CD14-positive monocyte (primary cell): ENCODE results near the gene MIGA2. TPM values are rescaled to one million over a fixed set of nuclear protein-coding genes. Genes with fewer than 3 reads are reported as not detected.

Source experiments
- DNase-seq, 3 donors: peaks; one replicate each; pipeline ENCODE4 v3.0.0-alpha.2; 2011 to 2022
- H2AFZ ChIP-seq: 2 replicates; pipeline ENCODE4 v1.6.0; 2012; ENCODE audit warnings: mild to moderate bottlenecking, low read depth, low read length, inconsistent platforms; ENCODE audit not compliant: insufficient read depth, poor library complexity, severe bottlenecking
- H3K27ac ChIP-seq, 2 donors: 1 replicate in 1 of 2; 2 replicates in 1 of 2; pipeline ENCODE4 v1.5.1; 2012 to 2013; ENCODE audit warnings: low read length in 2 of 2, control low read depth in 1 of 2, inconsistent platforms in 1 of 2, low read depth in 1 of 2, mild to moderate bottlenecking in 1 of 2
- H3K27me3 ChIP-seq, 2 donors: one replicate each; pipeline versions ENCODE4 v1.6.0 to v1.6.1; 2011 to 2013; ENCODE audit warnings: low read length in 2 of 2; ENCODE audit not compliant: control insufficient read depth in 2 of 2, insufficient read depth in 2 of 2
- H3K36me3 ChIP-seq, 2 donors: replicated peaks in 1 of 2; 1 replicate in 1 of 2; 2 replicates in 1 of 2; pipeline versions ENCODE4 v1.5.1 to v1.6.1; 2012 to 2013; ENCODE audit warnings: low read length in 2 of 2, control low read depth in 1 of 2, inconsistent platforms in 1 of 2, mild to moderate bottlenecking in 1 of 2; ENCODE audit not compliant: insufficient read depth in 2 of 2, control insufficient read depth in 1 of 2
- H3K4me1 ChIP-seq, 2 donors: 1 replicate in 1 of 2; 2 replicates in 1 of 2; pipeline versions ENCODE4 v1.5.1 to v1.6.1; 2012 to 2013; ENCODE audit warnings: low read length in 2 of 2, control low read depth in 1 of 2, inconsistent platforms in 1 of 2, mild to moderate bottlenecking in 1 of 2, moderate library complexity in 1 of 2; ENCODE audit not compliant: insufficient read depth in 2 of 2, control insufficient read depth in 1 of 2
- H3K4me2 ChIP-seq: replicated peaks from 2 replicates; pipeline ENCODE3; 2012; ENCODE audit warnings: low read length, moderate library complexity, mild to moderate bottlenecking; ENCODE audit not compliant: poor library complexity, severe bottlenecking; ENCODE audit errors: extremely low read depth
- H3K4me3 ChIP-seq, 3 experiments: fragments of 200-600 bp in 1 of 3; sonication (generic) in 1 of 3; replicated peaks in 1 of 3; 1 replicate in 2 of 3; 2 replicates in 1 of 3; pipeline ENCODE4 v1.5.1; 2011 to 2013; ENCODE audit warnings: low read length in 3 of 3, mild to moderate bottlenecking in 3 of 3, control low read depth in 2 of 3, low read depth in 2 of 3, inconsistent platforms in 1 of 3, moderate library complexity in 1 of 3
- H3K79me2 ChIP-seq: 2 replicates; pipeline ENCODE4 v1.6.0; 2012; ENCODE audit warnings: mild to moderate bottlenecking, control low read depth, inconsistent platforms, low read length, moderate library complexity; ENCODE audit not compliant: insufficient read depth
- H3K9ac ChIP-seq: 2 replicates; pipeline ENCODE4 v1.6.0; 2017; ENCODE audit warnings: low read length, mild to moderate bottlenecking; ENCODE audit not compliant: insufficient read depth, poor library complexity, severe bottlenecking
- H3K9me3 ChIP-seq, 2 donors: replicated peaks in 1 of 2; 1 replicate in 1 of 2; 2 replicates in 1 of 2; pipeline versions ENCODE4 v1.5.1 to v1.6.1; 2012 to 2013; ENCODE audit warnings: low read length in 2 of 2, control low read depth in 1 of 2; ENCODE audit not compliant: control insufficient read depth in 1 of 2, insufficient read depth in 1 of 2
- H4K20me1 ChIP-seq: 2 replicates; pipeline ENCODE4 v1.6.0; 2012; ENCODE audit warnings: mild to moderate bottlenecking, low read length, control low read depth, moderate library complexity; ENCODE audit not compliant: insufficient read depth
- H3K27ac Mint-ChIP-seq, 7 donors: one replicate each; pipeline ENCODE4 v1.8.0; 2020; ENCODE audit warnings: mild to moderate bottlenecking in 7 of 7, mixed read lengths in 7 of 7, moderate library complexity in 6 of 7, inconsistent platforms in 2 of 7
- H3K27me3 Mint-ChIP-seq, 3 donors: one replicate each; pipeline ENCODE4 v1.8.0; 2021 to 2022; ENCODE audit warnings: low read depth in 3 of 3, mild to moderate bottlenecking in 3 of 3, mixed read lengths in 3 of 3, moderate library complexity in 3 of 3, inconsistent platforms in 1 of 3
- H3K36me3 Mint-ChIP-seq, 2 donors: one replicate each; pipeline ENCODE4 v1.8.0; 2020; ENCODE audit warnings: mixed read lengths in 2 of 2, inconsistent platforms in 1 of 2, mild to moderate bottlenecking in 1 of 2
- H3K4me1 Mint-ChIP-seq: one replicate; pipeline ENCODE4 v1.8.0; 2020; ENCODE audit warnings: mild to moderate bottlenecking, mixed read lengths
- H3K4me3 Mint-ChIP-seq, 2 donors: one replicate each; pipeline ENCODE4 v1.8.0; 2020; ENCODE audit warnings: mild to moderate bottlenecking in 2 of 2, mixed read lengths in 2 of 2, moderate library complexity in 1 of 2
- H3K9me3 Mint-ChIP-seq, 7 donors: one replicate each; pipeline ENCODE4 v1.8.0; 2020 to 2022; ENCODE audit warnings: mixed read lengths in 7 of 7, mild to moderate bottlenecking in 6 of 7, moderate library complexity in 6 of 7, inconsistent platforms in 2 of 7
- WGBS: methylation state at CpG from one replicate; pipeline ENCODE4 v1.1.5; 2013; ENCODE audit warnings: missing lambda C conversion rate; ENCODE audit not compliant: insufficient coverage; 5-methylcytosine and 5-hydroxymethylcytosine counted together
- intact Hi-C, 2 donors: fragments of 100-400 bp; cut with micrococcal nuclease; formaldehyde crosslinking; loops; one replicate each; pipeline versions ENCODE4 v1.15.0 to v1.15.1; 2023
- polyA plus RNA-seq, 3 donors: library from polyadenylated mRNA; depleted of rRNA in 1 of 3; unstranded in 2 of 3; stranded (reverse) in 1 of 3; fragments of 300-500 nt in 2 of 3; fragments of >200 nt in 1 of 3; fragmentation: Illumina TruSeq in 2 of 3; gene quantifications; 1 replicate in 2 of 3; 2 replicates in 1 of 3; pipeline ENCODE4 v1.2.3, GENCODE V29; 2012 to 2021
- TF ChIP-seq, protein P1 (sequence below): fragments of 200-600 bp; IDR thresholded peaks from one replicate; pipeline ENCODE4 v1.8.0; 2022; ENCODE audit warnings: antibody characterized with exemption, mild to moderate bottlenecking

The MIGA2 gene
- polyA plus RNA-seq, 3 donors = 1.9 to 45.4 (median 5.9) TPM

DNA sequence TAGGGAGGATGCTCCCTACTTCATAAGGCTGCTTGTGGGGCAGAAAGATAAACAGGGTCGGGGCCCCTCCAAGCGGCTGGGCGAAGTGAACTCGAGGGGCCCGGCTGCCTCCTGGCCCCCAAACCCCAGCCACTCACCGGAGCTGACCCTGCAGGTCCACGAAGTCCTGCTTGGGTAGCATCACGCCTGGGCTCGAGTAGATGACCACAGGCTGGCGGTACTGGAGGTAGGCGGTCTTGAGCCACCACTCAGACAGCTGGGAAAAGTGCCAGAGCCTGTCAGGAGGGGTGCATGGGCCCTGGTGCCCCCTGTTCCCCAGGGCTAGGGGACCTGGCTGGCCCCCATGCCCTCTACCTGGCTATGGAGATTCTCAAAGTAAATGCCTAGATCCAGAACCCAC, 67.6 kb downstream of the MIGA2 start:
- H3K27ac Mint-ChIP-seq = no peak overlapping the region

DNA sequence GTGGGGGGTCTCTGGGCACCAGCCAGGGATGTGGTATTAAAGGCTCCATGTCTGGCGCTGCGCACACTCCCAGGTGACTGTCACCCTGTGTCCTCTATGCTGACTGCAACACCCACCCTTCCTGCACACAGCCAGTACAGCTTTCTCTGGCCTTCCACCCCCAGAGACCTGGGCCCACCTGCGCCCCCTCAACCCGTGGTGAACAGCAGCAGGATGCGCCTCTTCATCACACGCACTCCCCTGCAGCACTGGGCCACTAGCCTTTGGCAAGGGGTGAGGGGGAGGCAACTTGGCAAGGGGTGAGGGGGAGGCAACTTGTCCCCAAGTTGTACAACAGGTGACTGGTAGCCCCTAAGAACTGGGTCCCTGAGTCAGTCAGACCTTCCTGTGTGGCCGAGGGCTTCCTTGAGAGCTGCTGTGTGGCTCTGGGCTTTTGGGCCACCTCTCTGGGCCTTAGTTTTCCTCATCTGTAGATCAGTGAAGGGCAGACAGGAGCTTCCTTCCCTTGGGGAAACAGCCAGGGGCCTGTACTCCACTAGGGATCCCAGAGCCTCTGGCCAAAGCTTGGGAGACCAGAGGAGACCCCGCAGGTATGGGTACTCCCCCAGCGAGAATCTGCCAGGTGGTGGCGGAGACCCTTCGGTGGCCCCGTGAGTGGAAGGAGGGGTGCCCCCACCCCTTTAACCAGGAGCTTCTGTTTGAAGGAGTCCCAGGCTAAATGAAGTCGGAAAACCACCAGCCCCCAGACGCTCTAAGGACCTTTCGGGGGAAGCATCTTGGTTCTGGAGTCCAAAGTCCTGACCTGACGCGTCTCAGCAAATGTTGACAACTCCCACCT, 69.7 kb downstream of the MIGA2 start:
- H3K4me1 ChIP-seq = peaks cover 16 to 19% of the 10 kb centered on the region in 2 donors
- no peak overlapping the region for H3K9ac ChIP-seq
- no peak for DNase-seq
- TF ChIP-seq, protein P1, sequence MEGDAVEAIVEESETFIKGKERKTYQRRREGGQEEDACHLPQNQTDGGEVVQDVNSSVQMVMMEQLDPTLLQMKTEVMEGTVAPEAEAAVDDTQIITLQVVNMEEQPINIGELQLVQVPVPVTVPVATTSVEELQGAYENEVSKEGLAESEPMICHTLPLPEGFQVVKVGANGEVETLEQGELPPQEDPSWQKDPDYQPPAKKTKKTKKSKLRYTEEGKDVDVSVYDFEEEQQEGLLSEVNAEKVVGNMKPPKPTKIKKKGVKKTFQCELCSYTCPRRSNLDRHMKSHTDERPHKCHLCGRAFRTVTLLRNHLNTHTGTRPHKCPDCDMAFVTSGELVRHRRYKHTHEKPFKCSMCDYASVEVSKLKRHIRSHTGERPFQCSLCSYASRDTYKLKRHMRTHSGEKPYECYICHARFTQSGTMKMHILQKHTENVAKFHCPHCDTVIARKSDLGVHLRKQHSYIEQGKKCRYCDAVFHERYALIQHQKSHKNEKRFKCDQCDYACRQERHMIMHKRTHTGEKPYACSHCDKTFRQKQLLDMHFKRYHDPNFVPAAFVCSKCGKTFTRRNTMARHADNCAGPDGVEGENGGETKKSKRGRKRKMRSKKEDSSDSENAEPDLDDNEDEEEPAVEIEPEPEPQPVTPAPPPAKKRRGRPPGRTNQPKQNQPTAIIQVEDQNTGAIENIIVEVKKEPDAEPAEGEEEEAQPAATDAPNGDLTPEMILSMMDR = no peak
- H4K20me1 ChIP-seq = no peaks in the 10 kb centered on the region
- H3K9me3 ChIP-seq = no peaks in the 10 kb centered on the region
- WGBS = 95% methylated on average over 11 of the region's 17 CpGs
- H3K4me3 Mint-ChIP-seq = no peak overlapping the region
- H3K36me3 ChIP-seq = peaks cover 12 to 29% of the 10 kb centered on the region in 2 donors
- H3K27me3 ChIP-seq = no peaks in the 10 kb centered on the region
- no peak overlapping the region for H3K27ac ChIP-seq
- H3K4me1 Mint-ChIP-seq = peaks cover 15% of the 10 kb centered on the region
- H3K27ac Mint-ChIP-seq = peak overlapping the region in 1 of 7 donors; percentile 41
- peaks cover 0 to 4% (median under 1%) of the 10 kb centered on the region in 3 donors for H3K27me3 Mint-ChIP-seq
- intact Hi-C loops = no loop called here
- H3K9me3 Mint-ChIP-seq = peaks cover 0 to 3% (median 0%) of the 10 kb centered on the region in 7 donors
- H2AFZ ChIP-seq = no peak overlapping the region
- peaks cover 24 to 27% of the 10 kb centered on the region in 2 donors for H3K36me3 Mint-ChIP-seq
- no peak overlapping the region for H3K4me2 ChIP-seq
- peaks cover 16% of the 10 kb centered on the region for H3K79me2 ChIP-seq
- H3K4me3 ChIP-seq = no peak overlapping the region

More for the DNA sequence above, 67.6 kb downstream of the MIGA2 start:
- Mint-ChIP-seq H3K36me3 (peaks cover 24 to 27% of the 10 kb centered on the region in 2 donors), H3K4me3 (no peak overlapping the region), H3K4me1 (peaks cover 4% of the 10 kb centered on the region), H3K9me3 (peaks cover 0 to 3% (median 0%) of the 10 kb centered on the region in 7 donors), H3K27me3 (peaks cover 0 to 2% (median 1%) of the 10 kb centered on the region in 3 donors)
- Histone ChIP-seq H3K9me3 (no peaks in the 10 kb centered on the region), H3K4me3 (no peak overlapping the region), H3K4me2 (no peak overlapping the region), H4K20me1 (no peaks in the 10 kb centered on the region), H2AFZ (no peak overlapping the region), H3K36me3 (peaks cover 12 to 33% of the 10 kb centered on the region in 2 donors), H3K27me3 (no peaks in the 10 kb centered on the region), H3K4me1 (peaks cover under 1 to 5% of the 10 kb centered on the region in 2 donors), H3K27ac (no peak overlapping the region), H3K9ac (no peak overlapping the region), H3K79me2 (peaks cover 7% of the 10 kb centered on the region)
- intact Hi-C loops = no loop called here
- TF ChIP-seq, protein P1 = no peak
- WGBS = 85% methylated on average over 11 of the region's 11 CpGs
- no peak for DNase-seq
